GM12873 (cell line): ENCODE data around the gene SLC37A2.

Experiments
- TF ChIP-seq, protein P1 (sequence below): IDR thresholded peaks from 2 replicates; pipeline ENCODE4 v1.5.1; 2012; ENCODE audit warnings: low read depth, mild to moderate bottlenecking, moderate library complexity, low read length, control low read depth; ENCODE audit not compliant: insufficient read depth; ENCODE audit errors: missing control alignments

SLC37A2 gene

DNA sequence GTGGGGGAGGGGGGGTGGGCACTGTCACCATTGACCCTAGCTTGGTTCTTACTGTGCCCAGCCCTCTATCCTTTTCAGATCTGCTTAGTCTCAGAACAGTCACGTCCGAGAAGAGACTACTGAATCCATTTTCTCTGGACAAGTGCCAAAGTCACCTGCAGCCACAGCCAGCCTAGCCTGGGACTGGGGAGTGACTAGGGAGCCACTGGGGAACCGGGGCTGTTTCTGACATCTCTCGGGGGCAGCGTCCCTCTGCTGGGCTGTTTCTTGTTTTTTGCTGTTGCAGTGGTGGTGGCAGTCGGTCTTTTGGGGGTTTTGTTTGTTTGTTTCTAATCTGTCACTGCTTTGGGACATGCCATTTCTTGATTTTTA, 8.7 kb downstream of the SLC37A2 start:
- TF ChIP-seq, protein P1, sequence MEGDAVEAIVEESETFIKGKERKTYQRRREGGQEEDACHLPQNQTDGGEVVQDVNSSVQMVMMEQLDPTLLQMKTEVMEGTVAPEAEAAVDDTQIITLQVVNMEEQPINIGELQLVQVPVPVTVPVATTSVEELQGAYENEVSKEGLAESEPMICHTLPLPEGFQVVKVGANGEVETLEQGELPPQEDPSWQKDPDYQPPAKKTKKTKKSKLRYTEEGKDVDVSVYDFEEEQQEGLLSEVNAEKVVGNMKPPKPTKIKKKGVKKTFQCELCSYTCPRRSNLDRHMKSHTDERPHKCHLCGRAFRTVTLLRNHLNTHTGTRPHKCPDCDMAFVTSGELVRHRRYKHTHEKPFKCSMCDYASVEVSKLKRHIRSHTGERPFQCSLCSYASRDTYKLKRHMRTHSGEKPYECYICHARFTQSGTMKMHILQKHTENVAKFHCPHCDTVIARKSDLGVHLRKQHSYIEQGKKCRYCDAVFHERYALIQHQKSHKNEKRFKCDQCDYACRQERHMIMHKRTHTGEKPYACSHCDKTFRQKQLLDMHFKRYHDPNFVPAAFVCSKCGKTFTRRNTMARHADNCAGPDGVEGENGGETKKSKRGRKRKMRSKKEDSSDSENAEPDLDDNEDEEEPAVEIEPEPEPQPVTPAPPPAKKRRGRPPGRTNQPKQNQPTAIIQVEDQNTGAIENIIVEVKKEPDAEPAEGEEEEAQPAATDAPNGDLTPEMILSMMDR: no peak

DNA sequence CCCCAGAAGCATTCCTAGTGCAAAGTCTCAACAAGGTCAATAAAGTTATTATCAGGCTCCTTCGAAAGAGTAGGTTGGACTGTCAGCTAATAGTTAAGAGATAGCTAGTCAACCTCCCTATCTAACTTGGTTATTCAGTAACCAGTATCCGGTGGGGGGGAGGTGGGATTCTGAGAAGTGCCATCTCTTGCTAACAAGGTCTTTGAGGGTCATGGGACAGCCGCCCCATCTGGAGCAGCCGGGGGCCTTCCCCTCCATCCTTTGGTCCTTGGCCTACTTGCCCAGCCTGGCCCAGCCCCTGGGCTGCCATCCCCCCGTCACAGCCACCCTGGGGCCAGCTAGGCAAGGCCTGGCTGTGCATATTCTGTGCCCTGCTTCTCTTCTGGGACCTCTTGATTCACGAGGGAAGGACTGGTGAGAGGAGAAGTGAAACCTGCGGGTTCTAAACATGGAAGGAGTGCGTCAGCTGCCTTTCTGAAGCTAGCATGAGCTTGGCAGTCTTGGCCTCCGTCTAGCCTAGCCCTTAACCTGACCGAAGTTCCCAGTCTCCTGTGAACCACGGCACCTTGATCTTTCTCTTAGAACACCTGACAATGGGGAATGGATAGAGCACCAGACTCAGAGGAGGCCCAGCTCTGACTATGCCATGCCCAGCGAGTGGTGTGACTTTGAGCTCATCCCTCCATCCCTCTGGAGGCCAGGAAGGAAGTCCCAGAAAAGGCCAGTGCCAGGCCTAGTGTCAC, 9.3 kb downstream of the SLC37A2 start:
- TF ChIP-seq, protein P1: no peak

DNA sequence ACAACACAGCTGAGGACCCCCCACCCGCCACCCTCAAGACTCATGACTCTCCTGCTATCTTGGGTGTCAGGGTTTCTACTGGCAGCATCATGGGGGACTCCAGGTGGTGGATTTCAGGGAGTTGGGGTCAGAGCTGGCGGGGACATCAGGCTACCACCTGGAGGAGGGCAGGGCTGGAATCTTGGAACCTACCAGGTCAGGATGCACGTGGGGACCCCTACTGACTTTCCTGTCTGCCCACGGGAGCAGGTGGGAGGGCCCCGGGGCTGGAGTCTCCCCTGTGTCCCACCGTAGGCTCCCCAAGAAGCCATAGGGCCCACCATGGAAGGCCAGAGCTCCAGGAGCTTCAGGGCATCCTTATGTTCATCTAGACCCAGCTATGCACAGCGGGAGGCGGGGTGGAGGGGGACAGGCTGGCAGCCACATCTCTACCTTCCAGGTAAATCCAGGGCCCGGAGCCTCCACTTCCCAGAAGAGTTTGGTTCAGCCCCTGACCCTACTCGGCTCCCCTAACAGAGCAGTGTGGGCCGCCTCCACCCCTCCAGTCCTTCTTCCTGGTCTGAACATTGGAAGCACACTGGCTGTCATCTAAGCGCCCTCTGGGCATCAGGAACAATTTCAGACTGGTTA, 10.0 kb downstream of the SLC37A2 start:
- TF ChIP-seq, protein P1: no peak

DNA sequence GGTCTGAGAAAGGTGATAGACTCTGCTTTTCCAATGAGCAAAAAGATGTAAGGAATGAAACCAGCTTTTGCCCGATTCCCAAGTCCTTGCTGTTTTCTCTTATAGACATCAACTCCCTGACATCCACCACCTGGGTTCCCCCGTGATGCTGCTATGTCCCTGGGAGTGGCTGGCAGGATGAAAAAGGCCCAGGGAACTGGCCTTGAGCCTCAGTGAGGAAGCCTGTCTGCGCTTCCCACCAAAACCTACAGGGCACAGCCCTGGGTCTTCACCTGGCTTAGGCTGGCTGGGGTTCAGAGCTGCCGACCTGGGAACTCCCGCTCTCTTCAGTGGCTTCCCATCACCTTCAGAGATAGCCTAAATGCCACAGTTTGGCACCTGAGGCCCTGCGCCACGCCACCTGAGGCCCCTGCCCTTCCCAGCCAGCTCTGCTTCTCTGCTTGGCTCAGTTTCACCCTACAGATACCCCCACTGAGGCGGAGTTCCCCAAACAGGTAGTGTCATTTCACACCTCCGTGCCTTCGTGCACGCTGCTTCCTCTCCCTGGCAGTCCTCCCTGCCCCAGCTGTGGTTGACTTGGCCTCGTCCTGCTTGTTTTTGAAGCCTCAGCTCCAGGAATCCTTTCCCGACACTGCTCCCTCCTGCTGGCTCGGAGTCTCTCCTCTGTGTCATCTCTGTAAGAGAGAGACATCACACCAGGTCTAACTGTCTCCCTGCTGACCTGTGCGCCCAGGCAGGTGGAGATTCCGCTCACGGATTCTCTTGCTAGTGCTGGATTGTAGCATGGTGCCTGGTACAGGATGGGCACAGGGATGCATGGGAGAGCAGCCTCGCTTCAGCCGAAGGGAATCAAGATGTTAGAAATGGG, 10.7 kb downstream of the SLC37A2 start:
- TF ChIP-seq, protein P1: no peak

DNA sequence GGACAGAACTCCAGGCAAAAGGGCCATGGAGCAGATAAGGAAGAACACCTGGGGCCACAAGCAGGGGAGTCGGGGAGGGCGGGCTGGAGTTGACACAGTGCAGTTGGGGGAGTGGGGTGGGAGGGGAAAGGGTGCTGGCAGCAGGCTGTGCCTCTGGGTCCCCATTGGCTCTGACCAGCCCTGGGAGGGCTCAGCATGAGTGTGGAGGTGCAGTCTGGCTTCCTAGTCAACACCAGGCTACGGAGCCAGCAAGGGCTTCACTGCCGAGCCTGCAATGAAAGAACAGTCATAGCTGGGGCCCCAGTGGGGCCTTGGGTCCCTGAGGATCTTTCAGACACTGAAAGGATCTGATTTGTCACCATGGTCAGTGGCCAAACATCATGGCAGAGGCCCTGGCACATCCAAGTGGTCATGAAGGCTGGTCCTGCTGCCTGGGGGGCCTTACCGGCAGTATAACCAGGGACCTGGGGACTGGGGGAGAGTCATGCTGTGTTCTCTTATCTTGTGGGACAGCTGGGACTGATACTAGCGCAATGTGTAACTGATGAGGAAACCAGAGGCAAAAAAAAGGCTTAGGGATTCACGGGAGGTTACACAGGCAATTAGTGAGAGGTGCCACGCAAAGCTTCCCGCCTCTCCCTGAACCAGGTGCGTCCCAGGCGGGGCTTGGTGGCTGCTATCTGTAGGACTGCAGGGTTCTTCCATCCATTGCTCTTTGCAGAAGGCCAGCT, 11.6 kb downstream of the SLC37A2 start:
- TF ChIP-seq, protein P1: no peak

DNA sequence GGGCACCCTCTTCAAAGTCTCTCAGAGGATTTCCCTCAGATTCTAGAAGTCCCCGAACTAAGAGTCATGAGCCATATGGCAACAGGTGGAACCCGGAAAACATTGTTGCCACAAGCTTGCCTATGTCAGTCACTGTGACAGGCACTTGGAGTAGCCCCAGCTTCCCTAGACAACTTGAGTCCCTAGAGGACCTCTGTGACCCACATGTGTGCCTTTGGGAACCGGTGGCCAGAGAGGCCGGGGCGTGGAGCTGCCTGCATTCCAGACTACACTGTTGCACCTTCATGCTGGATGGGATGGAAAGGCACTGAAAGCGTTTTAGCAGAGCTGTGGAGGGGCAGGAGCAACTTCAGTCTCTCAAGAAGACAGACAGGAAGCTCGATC, 12.1 kb downstream of the SLC37A2 start:
- TF ChIP-seq, protein P1: no peak
